Kidney tubule cell (primary cell): ENCODE data around the gene BLTP3B.

ENCODE experiments used
- DNase-seq: peaks from one replicate; pipeline ENCODE4 v3.0.0-alpha.2; 2018; ENCODE audit warnings: low spot score

Gene BLTP3B

GRCh38 chr12:100159391-100160104, 16.9 kb upstream of the BLTP3B start:
- DNase-seq = no peak

GRCh38 chr12:100158535-100158934, 15.9 kb upstream of the BLTP3B start:
- DNase-seq = no peak

GRCh38 chr12:100157427-100157821, 14.8 kb upstream of the BLTP3B start:
- no peak for DNase-seq

- no peak for DNase-seq
These were observed 14.2 kb upstream of the BLTP3B start for GRCh38 chr12:100156731-100157426.

- DNase-seq = peak; percentile 75
These were observed 12.0 kb upstream of the BLTP3B start for GRCh38 chr12:100154474-100155247.

- no peak for DNase-seq
These were observed 10.5 kb upstream of the BLTP3B start for GRCh38 chr12:100153131-100153530.

- DNase-seq = no peak
These were observed 9.1 kb upstream of the BLTP3B start for GRCh38 chr12:100151769-100152168.

- DNase-seq = no peak
These were observed 3.6 kb upstream of the BLTP3B start for GRCh38 chr12:100146252-100146651.

GRCh38 chr12:100145643-100146042, 3.0 kb upstream of the BLTP3B start:
- DNase-seq = no peak

- no peak for DNase-seq
These were observed 450 bp downstream of the BLTP3B start for GRCh38 chr12:100141998-100142850.

- DNase-seq = peak; percentile 79
These were observed 1.0 kb downstream of the BLTP3B start for GRCh38 chr12:100141666-100141997.

GRCh38 chr12:100138803-100139098, 3.9 kb downstream of the BLTP3B start:
- DNase-seq = no peak

- DNase-seq = peak; percentile 33
These were observed 4.4 kb downstream of the BLTP3B start for GRCh38 chr12:100138048-100138802.

GRCh38 chr12:100133200-100133599, 9.5 kb downstream of the BLTP3B start:
- no peak for DNase-seq

GRCh38 chr12:100128512-100128908, 14.2 kb downstream of the BLTP3B start:
- DNase-seq = peak; percentile 21

GRCh38 chr12:100127766-100128511, 14.7 kb downstream of the BLTP3B start:
- no peak for DNase-seq

- DNase-seq = no peak
These were observed 19.2 kb downstream of the BLTP3B start for GRCh38 chr12:100123316-100124095.

- DNase-seq = no peak
These were observed 22.3 kb downstream of the BLTP3B start for GRCh38 chr12:100120355-100120754.

- DNase-seq = no peak
These were observed 27.4 kb downstream of the BLTP3B start for GRCh38 chr12:100115291-100115690.

- peak; percentile 3 for DNase-seq
These were observed 28.1 kb downstream of the BLTP3B start for GRCh38 chr12:100114574-100114973.
